Karpas-422 (cell line): Measurements from ENCODE around the gene PRELID3B. TPM values are rescaled to one million over a fixed set of nuclear protein-coding genes. Genes with fewer than 3 reads are reported as not detected.

Source experiments
- DNase-seq: peaks from one replicate; pipeline ENCODE4 v3.0.0-alpha.2; 2015
- H2AFZ ChIP-seq: fragments of 200-600 bp; sonication (generic); 2 replicates; pipeline ENCODE4 v1.6.1; 2014; ENCODE audit warnings: antibody characterized with exemption, low read length, mixed read lengths
- H3K27ac ChIP-seq: fragments of 200-600 bp; sonication (generic); 2 replicates; pipeline ENCODE4 v1.5.1; 2014; ENCODE audit warnings: mild to moderate bottlenecking, low read length, moderate library complexity
- H3K27me3 ChIP-seq: fragments of 200-600 bp; sonication (generic); 2 replicates; pipeline ENCODE4 v1.6.1; 2014; ENCODE audit warnings: low read length, mixed read lengths
- H3K36me3 ChIP-seq: fragments of 200-600 bp; sonication (generic); 2 replicates; pipeline ENCODE4 v1.6.1; 2014; ENCODE audit warnings: low read length, mixed read lengths; ENCODE audit not compliant: insufficient read depth
- H3K4me1 ChIP-seq: fragments of 200-600 bp; sonication (generic); 2 replicates; pipeline ENCODE4 v1.6.1; 2014; ENCODE audit warnings: mild to moderate bottlenecking, low read length, mixed read lengths
- H3K4me2 ChIP-seq: fragments of 200-600 bp; sonication (generic); 2 replicates; pipeline ENCODE4 v1.6.1; 2014; ENCODE audit warnings: low read length, low read depth, mild to moderate bottlenecking; ENCODE audit not compliant: poor library complexity, severe bottlenecking
- H3K4me3 ChIP-seq: fragments of 200-600 bp; sonication (generic); 2 replicates; pipeline ENCODE4 v1.5.1; 2014; ENCODE audit warnings: mild to moderate bottlenecking, antibody characterized with exemption, low read length, mixed read lengths
- H3K79me2 ChIP-seq: fragments of 200-600 bp; sonication (generic); 2 replicates; pipeline ENCODE4 v1.6.1; 2014; ENCODE audit warnings: mild to moderate bottlenecking, low read length, mixed read lengths
- H3K9ac ChIP-seq: fragments of 200-600 bp; sonication (generic); 2 replicates; pipeline ENCODE4 v1.6.0; 2014; ENCODE audit warnings: low read length
- H3K9me2 ChIP-seq: fragments of 200-600 bp; sonication (generic), shearing (Covaris generic); replicated peaks from 2 replicates; pipeline ENCODE4 v1.6.0; 2014; ENCODE audit warnings: mild to moderate bottlenecking, low read length, moderate library complexity; ENCODE audit not compliant: insufficient read depth
- H3K9me3 ChIP-seq: fragments of 300-700, 200-600 bp; sonication (generic); 2 replicates; pipeline ENCODE4 v1.6.1; 2014; ENCODE audit warnings: low read length, mixed read lengths
- H4K20me1 ChIP-seq: fragments of 200-600 bp; sonication (generic); 2 replicates; pipeline ENCODE4 v1.6.1; 2014; ENCODE audit warnings: mild to moderate bottlenecking, antibody characterized with exemption, low read length, low read depth; ENCODE audit not compliant: insufficient read depth
- total RNA-seq: library from RNA; depleted of rRNA; stranded (reverse); fragments of >200 nt; shearing (Covaris generic); gene quantifications from 2 replicates; pipeline ENCODE4 v1.2.3, GENCODE V29; 2014; ENCODE audit warnings: low replicate concordance

The PRELID3B gene
- total RNA-seq, 1 experiment from 2014 or later, result 271 TPM

GRCh38 chr20:59027741-59028320 lies 14.8 kb downstream of the PRELID3B start:
- Histone ChIP-seq H3K9me3 (no peaks in the 10 kb centered on the region), H3K4me1 (peaks cover 35% of the 10 kb centered on the region), H3K27me3 (no peaks in the 10 kb centered on the region), H2AFZ (no peak overlapping the region), H3K4me3 (no peak overlapping the region), H3K36me3 (peaks cover 65% of the 10 kb centered on the region), H4K20me1 (peaks cover 19% of the 10 kb centered on the region; the same call in 1 of the 2 replicates), H3K27ac (no peak overlapping the region), H3K79me2 (peaks cover 64% of the 10 kb centered on the region), H3K9me2 (no peaks in the 10 kb centered on the region), H3K9ac (no peak overlapping the region), H3K4me2 (no peak overlapping the region)
- DNase-seq, result no peak

GRCh38 chr20:59026904-59027740 lies 15.5 kb downstream of the PRELID3B start:
- Histone ChIP-seq H3K4me3 (no peak overlapping the region), H3K27ac (no peak overlapping the region), H3K9ac (no peak overlapping the region), H3K4me2 (no peak overlapping the region), H3K36me3 (peaks cover 70% of the 10 kb centered on the region), H4K20me1 (peaks cover 19% of the 10 kb centered on the region; the same call in 1 of the 2 replicates), H3K9me3 (no peaks in the 10 kb centered on the region), H3K9me2 (no peaks in the 10 kb centered on the region), H3K4me1 (peaks cover 31% of the 10 kb centered on the region), H3K79me2 (peaks cover 64% of the 10 kb centered on the region), H2AFZ (no peak overlapping the region), H3K27me3 (no peaks in the 10 kb centered on the region)
- no peak for DNase-seq

- Histone ChIP-seq H3K79me2 (peaks cover 48% of the 10 kb centered on the region), H3K4me1 (peaks cover 20% of the 10 kb centered on the region), H2AFZ (no peak overlapping the region), H3K27ac (no peak overlapping the region), H3K9ac (no peak overlapping the region), H3K4me2 (no peak overlapping the region), H3K9me2 (no peaks in the 10 kb centered on the region), H3K36me3 (peaks cover 64% of the 10 kb centered on the region), H4K20me1 (peaks cover 10% of the 10 kb centered on the region; the same call in 1 of the 2 replicates), H3K9me3 (no peaks in the 10 kb centered on the region), H3K27me3 (no peaks in the 10 kb centered on the region), H3K4me3 (no peak overlapping the region)
- DNase-seq, result no peak
Measured at GRCh38 chr20:59025511-59025910, 17.1 kb downstream of the PRELID3B start.

GRCh38 chr20:59025086-59025485 lies 17.5 kb downstream of the PRELID3B start:
- no peak for DNase-seq
- H3K9ac ChIP-seq, result no peak overlapping the region
- H3K4me1 ChIP-seq, result peaks cover 16% of the 10 kb centered on the region
- no peaks in the 10 kb centered on the region for H3K27me3 ChIP-seq
- peaks cover 10% of the 10 kb centered on the region; the same call in 1 of the 2 replicates for H4K20me1 ChIP-seq
- no peaks in the 10 kb centered on the region for H3K9me3 ChIP-seq
- H3K27ac ChIP-seq, result no peak overlapping the region
- H3K36me3 ChIP-seq, result peaks cover 60% of the 10 kb centered on the region
- H3K79me2 ChIP-seq, result peaks cover 44% of the 10 kb centered on the region
- H3K9me2 ChIP-seq, result no peaks in the 10 kb centered on the region
- no peak overlapping the region for H3K4me2 ChIP-seq
- no peak overlapping the region for H3K4me3 ChIP-seq
- H2AFZ ChIP-seq, result no peak overlapping the region

GRCh38 chr20:59024111-59024530 lies 18.5 kb downstream of the PRELID3B start:
- no peak overlapping the region for H3K4me2 ChIP-seq
- no peaks in the 10 kb centered on the region for H3K9me2 ChIP-seq
- H3K9me3 ChIP-seq, result no peaks in the 10 kb centered on the region
- no peak overlapping the region for H3K4me3 ChIP-seq
- H3K79me2 ChIP-seq, result peaks cover 34% of the 10 kb centered on the region
- peaks cover 10% of the 10 kb centered on the region; the same call in 1 of the 2 replicates for H4K20me1 ChIP-seq
- H2AFZ ChIP-seq, result no peak overlapping the region
- no peak for DNase-seq
- H3K27ac ChIP-seq, result no peak overlapping the region
- peaks cover 6% of the 10 kb centered on the region for H3K4me1 ChIP-seq
- no peaks in the 10 kb centered on the region for H3K27me3 ChIP-seq
- peaks cover 50% of the 10 kb centered on the region for H3K36me3 ChIP-seq
- no peak overlapping the region for H3K9ac ChIP-seq

GRCh38 chr20:59023616-59024015 lies 19.0 kb downstream of the PRELID3B start:
- Histone ChIP-seq H3K27ac (no peak overlapping the region), H3K36me3 (peaks cover 45% of the 10 kb centered on the region), H4K20me1 (peaks cover 10% of the 10 kb centered on the region; the same call in 1 of the 2 replicates), H3K9me3 (no peaks in the 10 kb centered on the region), H3K9me2 (no peaks in the 10 kb centered on the region), H3K4me3 (no peak overlapping the region), H3K79me2 (peaks cover 29% of the 10 kb centered on the region), H3K4me2 (no peak overlapping the region), H3K27me3 (no peaks in the 10 kb centered on the region), H3K4me1 (peaks cover 1% of the 10 kb centered on the region; the same call in 1 of the 2 replicates), H2AFZ (no peak overlapping the region), H3K9ac (no peak overlapping the region)
- no peak for DNase-seq

- Histone ChIP-seq H3K4me2 (no peak overlapping the region), H3K9me3 (no peaks in the 10 kb centered on the region), H3K9me2 (no peaks in the 10 kb centered on the region), H2AFZ (no peak overlapping the region), H3K9ac (no peak overlapping the region), H4K20me1 (peaks cover 10% of the 10 kb centered on the region; the same call in 1 of the 2 replicates), H3K79me2 (peaks cover 21% of the 10 kb centered on the region), H3K27me3 (no peaks in the 10 kb centered on the region), H3K4me1 (no peaks in the 10 kb centered on the region), H3K36me3 (peaks cover 38% of the 10 kb centered on the region), H3K4me3 (no peak overlapping the region), H3K27ac (no peak overlapping the region)
- DNase-seq, result no peak
Measured at GRCh38 chr20:59022754-59023153, 19.8 kb downstream of the PRELID3B start.

- Histone ChIP-seq H3K9me3 (no peaks in the 10 kb centered on the region), H3K36me3 (peaks cover 21% of the 10 kb centered on the region; the same call in 1 of the 2 replicates), H3K79me2 (peaks cover 10% of the 10 kb centered on the region; the same call in 1 of the 2 replicates), H3K27me3 (no peaks in the 10 kb centered on the region), H3K4me2 (no peak overlapping the region), H3K9me2 (no peaks in the 10 kb centered on the region), H3K4me1 (peaks cover 13% of the 10 kb centered on the region), H2AFZ (no peak overlapping the region), H4K20me1 (no peaks in the 10 kb centered on the region), H3K27ac (no peak overlapping the region), H3K4me3 (no peak overlapping the region), H3K9ac (no peak overlapping the region)
- DNase-seq, result no peak
Measured at GRCh38 chr20:59020938-59021551, 21.5 kb downstream of the PRELID3B start.
